Body of pancreas (tissue), 4 donors: ENCODE results near the gene CADM1. TPM values are rescaled to one million over a fixed set of nuclear protein-coding genes. Genes with fewer than 3 reads are reported as not detected.
A peak's percentile ranks its signal among the peaks of the same experiment; 100 is the strongest.

Experiments
- ATAC-seq: fragments of 150-250 bp; one replicate; pipeline ENCODE4 v1.9.1; 2016
- DNase-seq, 4 donors: peaks; one replicate each; pipeline ENCODE4 v3.0.0-alpha.2; 2019
- H3K27ac ChIP-seq, 4 donors: fragments of 200-600 bp; sonication (generic); 1 replicate in 3 of 4; 2 replicates in 1 of 4; pipeline versions ENCODE4 v1.5.1 to v1.6.1; 2016 to 2019; ENCODE audit warnings: mild to moderate bottlenecking in 1 of 4, mixed read lengths in 1 of 4, moderate library complexity in 1 of 4
- H3K27me3 ChIP-seq, 2 donors: fragments of 200-600 bp; sonication (generic); one replicate each; pipeline ENCODE4 v1.6.0; 2016; ENCODE audit warnings: mild to moderate bottlenecking in 1 of 2
- H3K36me3 ChIP-seq, 2 donors: fragments of 200-600 bp; sonication (generic); replicated peaks in 1 of 2; 2 replicates each; pipeline ENCODE4 v1.5.1; 2016; ENCODE audit warnings: low read depth in 2 of 2; ENCODE audit not compliant: insufficient read depth in 1 of 2
- H3K4me1 ChIP-seq: fragments of 200-600 bp; sonication (generic); one replicate; pipeline ENCODE4 v1.6.0; 2016
- H3K4me3 ChIP-seq, 2 donors: fragments of 200-600 bp; sonication (generic); 1 replicate in 1 of 2; 2 replicates in 1 of 2; pipeline ENCODE4 v1.5.1; 2016 to 2019
- H3K9me3 ChIP-seq, 3 donors: fragments of 200-600 bp; sonication (generic); 1 replicate in 2 of 3; 2 replicates in 1 of 3; pipeline ENCODE4 v1.5.1; 2016
- CTCF ChIP-seq, 7 experiments: fragments of 450-650 bp in 4 of 7; fragments of 200-600 bp in 3 of 7; sonication (generic) in 3 of 7; IDR thresholded peaks; one replicate each; pipeline ENCODE4 v1.5.1; 2016 to 2019; ENCODE audit warnings: antibody characterized with exemption in 7 of 7
- POLR2A ChIP-seq, 3 donors: fragments of 450-650 bp; IDR thresholded peaks; one replicate each; pipeline ENCODE4 v1.6.1; 2016; ENCODE audit warnings: antibody characterized with exemption in 3 of 3, mild to moderate bottlenecking in 2 of 3
- WGBS, 2 donors: methylation state at CpG; one replicate each; pipeline ENCODE4 v1.1.5; 2017; 5-methylcytosine and 5-hydroxymethylcytosine counted together
- intact Hi-C: fragments of 100-400 bp; cut with DNase I; formaldehyde crosslinking; loops from one replicate; pipeline ENCODE4 v1.15.1; 2023
- total RNA-seq, 2 donors: library from RNA; depleted of rRNA; stranded (reverse); fragments of >200 nt; gene quantifications; one replicate each; pipeline ENCODE4 v1.1.0, GENCODE V29; 2016

The CADM1 gene
- total RNA-seq, 2 donors from 2014 or later, result 12.5 to 13.7 TPM

- intact Hi-C loops, result no loop called here
- no peak for TF ChIP-seq POLR2A (IDR thresholded peaks at IDR 0.05)
- TF ChIP-seq CTCF (IDR thresholded peaks at IDR 0.05), result no peak
- 49 to 53% methylated on average over 10 of the region's 10 CpGs for WGBS, 2 donors
- DNase-seq (no peak), ATAC-seq (no peak)
- no peak overlapping the region for H3K4me3 ChIP-seq
- peaks cover 18% of the 10 kb centered on the region for H3K4me1 ChIP-seq
- H3K9me3 ChIP-seq, result no peaks in the 10 kb centered on the region
- H3K36me3 ChIP-seq, result no peaks in the 10 kb centered on the region
- peak overlapping the region in 3 of 4 donors; percentile 19 to 64 (median 52) for H3K27ac ChIP-seq
- no peaks in the 10 kb centered on the region for H3K27me3 ChIP-seq
These were observed 224.1 kb downstream of the CADM1 start for GRCh38 chr11:115279813-115280761.

GRCh38 chr11:115276799-115277198 is 227.4 kb downstream of the CADM1 start:
- intact Hi-C loops, result no loop called here
- TF ChIP-seq CTCF (IDR thresholded peaks at IDR 0.05) (no peak), POLR2A (IDR thresholded peaks at IDR 0.05) (no peak)
- Histone ChIP-seq H3K27ac (no peak overlapping the region), H3K27me3 (no peaks in the 10 kb centered on the region), H3K36me3 (no peaks in the 10 kb centered on the region), H3K4me3 (no peak overlapping the region), H3K9me3 (no peaks in the 10 kb centered on the region), H3K4me1 (peaks cover 17% of the 10 kb centered on the region)
- no peak for DNase-seq
- WGBS, 2 donors, result 75 to 80% methylated on average over 8 of the region's 8 CpGs
- ATAC-seq, result no peak

- no peak overlapping the region for H3K27ac ChIP-seq
- no peaks in the 10 kb centered on the region for H3K36me3 ChIP-seq
- WGBS, 2 donors, result 66 to 68% methylated on average over 4 of the region's 4 CpGs
- H3K4me1 ChIP-seq, result peaks cover 11% of the 10 kb centered on the region
- no peaks in the 10 kb centered on the region for H3K27me3 ChIP-seq
- intact Hi-C loops, result no loop called here
- DNase-seq (no peak), ATAC-seq (no peak)
- TF ChIP-seq CTCF (IDR thresholded peaks at IDR 0.05) (no peak), POLR2A (IDR thresholded peaks at IDR 0.05) (no peak)
- H3K9me3 ChIP-seq, result no peaks in the 10 kb centered on the region
- no peak overlapping the region for H3K4me3 ChIP-seq
These were observed 228.0 kb downstream of the CADM1 start for GRCh38 chr11:115276191-115276590.

GRCh38 chr11:115275045-115275444 is 229.2 kb downstream of the CADM1 start:
- Histone ChIP-seq H3K9me3 (no peaks in the 10 kb centered on the region), H3K36me3 (no peaks in the 10 kb centered on the region), H3K27ac (no peak overlapping the region), H3K4me3 (no peak overlapping the region), H3K4me1 (peaks cover 3% of the 10 kb centered on the region), H3K27me3 (no peaks in the 10 kb centered on the region)
- intact Hi-C loops, result no loop called here
- WGBS, 2 donors, result 71 to 85% methylated on average over 11 of the region's 11 CpGs
- TF ChIP-seq POLR2A (IDR thresholded peaks at IDR 0.05) (no peak), CTCF (IDR thresholded peaks at IDR 0.05) (no peak)
- ATAC-seq, result no peak
- DNase-seq, result no peak
